IMR-90 (cell line): Measurements from ENCODE around the gene SPNS2. TPM values are rescaled to one million over a fixed set of nuclear protein-coding genes. Genes with fewer than 3 reads are reported as not detected.

Source experiments
- ATAC-seq: fragments of 200-7000 bp; cut with Tn5 transposase; 2 replicates; pipeline ENCODE4 v1.9.1; 2020; ENCODE audit warnings: low read depth, mild to moderate bottlenecking, moderate library complexity
- BruUV-seq: library from RNA; stranded (reverse); fragments of 400-500 nt; replicated peaks from 2 replicates; lab custom pipeline; 2021; lab: Mats Ljungman, UMichigan
- CTCF ChIA-PET: fragments of 300-600 bp; formaldehyde crosslinking; extraction: SDS; loops from one replicate; lab custom pipeline; 2021; ENCODE audit warnings: antibody characterized with exemption; lab: Yijun Ruan, JAX
- POLR2A ChIA-PET: fragments of 300-600 bp; sonication (Branson Sonifier 250); formaldehyde crosslinking; loops from one replicate; lab custom pipeline; 2022; ENCODE audit warnings: antibody characterized with exemption; ENCODE audit not compliant: unreplicated experiment; lab: Charles Lee
- DNase-seq: peaks from one replicate; pipeline ENCODE4 v3.0.0; 2013
- H2AFZ ChIP-seq: replicated peaks from 2 replicates; pipeline ENCODE3; 2013; ENCODE audit warnings: low read length, mild to moderate bottlenecking; ENCODE audit not compliant: poor library complexity
- H2AK5ac ChIP-seq: 2 replicates; pipeline ENCODE4 v1.6.1; 2013; ENCODE audit warnings: low read depth, low read length, inconsistent platforms
- H2AK9ac ChIP-seq: replicated peaks from 2 replicates; pipeline ENCODE3; 2013; ENCODE audit warnings: mild to moderate bottlenecking, low read depth, low read length, moderate library complexity; ENCODE audit not compliant: poor library complexity
- H2BK120ac ChIP-seq: 2 replicates; pipeline ENCODE4 v1.6.1; 2013; ENCODE audit warnings: low read depth, low read length, inconsistent platforms
- H2BK15ac ChIP-seq: 3 replicates; pipeline ENCODE4 v1.6.1; 2013; ENCODE audit warnings: low read depth, low read length, inconsistent platforms
- H2BK20ac ChIP-seq: 2 replicates; pipeline ENCODE4 v1.6.1; 2013; ENCODE audit warnings: low read depth, mild to moderate bottlenecking, inconsistent platforms, low read length, moderate library complexity
- H2BK5ac ChIP-seq: 2 replicates; pipeline ENCODE4 v1.6.1; 2013; ENCODE audit warnings: mild to moderate bottlenecking, low read depth, low read length, inconsistent platforms; ENCODE audit not compliant: poor library complexity, severe bottlenecking
- H3K14ac ChIP-seq: replicated peaks from 2 replicates; pipeline ENCODE4 v1.6.1; 2013; ENCODE audit warnings: low read depth, low read length, inconsistent platforms
- H3K18ac ChIP-seq: 2 replicates; pipeline ENCODE4 v1.6.1; 2013; ENCODE audit warnings: low read depth, low read length, control low read depth
- H3K23ac ChIP-seq: 2 replicates; pipeline ENCODE4 v1.6.1; 2013; ENCODE audit warnings: low read depth, low read length, inconsistent platforms
- H3K27ac ChIP-seq: 2 replicates; pipeline ENCODE4 v1.5.1; 2013; ENCODE audit warnings: mild to moderate bottlenecking, control low read depth, low read length; ENCODE audit not compliant: insufficient read depth
- H3K27me3 ChIP-seq: 2 replicates; pipeline ENCODE4 v1.6.1; 2013; ENCODE audit warnings: low read length; ENCODE audit not compliant: control insufficient read depth, insufficient read depth
- H3K36me3 ChIP-seq: 2 replicates; pipeline ENCODE4 v1.6.1; 2013; ENCODE audit warnings: low read length, mixed read lengths; ENCODE audit not compliant: control insufficient read depth, insufficient read depth
- H3K4ac ChIP-seq: 2 replicates; pipeline ENCODE4 v1.6.1; 2013; ENCODE audit warnings: low read depth, low read length, inconsistent platforms
- H3K4me1 ChIP-seq: 2 replicates; pipeline ENCODE4 v1.6.1; 2013; ENCODE audit warnings: low read length, mixed read lengths; ENCODE audit not compliant: control insufficient read depth, insufficient read depth
- H3K4me2 ChIP-seq: 2 replicates; pipeline ENCODE4 v1.6.1; 2013; ENCODE audit warnings: low read depth, mild to moderate bottlenecking, control low read depth, low read length, moderate library complexity
- H3K4me3 ChIP-seq: 2 replicates; pipeline ENCODE4 v1.5.1; 2013; ENCODE audit warnings: low read depth, mild to moderate bottlenecking, control low read depth, low read length, moderate library complexity; ENCODE audit not compliant: insufficient read depth
- H3K56ac ChIP-seq: 2 replicates; pipeline ENCODE4 v1.6.1; 2013; ENCODE audit warnings: low read length, inconsistent platforms; ENCODE audit not compliant: insufficient read depth; ENCODE audit errors: extremely low read depth
- H3K79me1 ChIP-seq, 2 experiments: 2 replicates each; pipeline ENCODE4 v1.6.1; 2013; ENCODE audit warnings: low read length in 2 of 2, inconsistent platforms in 1 of 2, low read depth in 1 of 2
- H3K9ac ChIP-seq: 2 replicates; pipeline ENCODE4 v1.6.1; 2013; ENCODE audit warnings: low read depth, low read length, control low read depth
- H3K9me1 ChIP-seq: 2 replicates; pipeline ENCODE4 v1.6.1; 2013; ENCODE audit warnings: low read length, inconsistent platforms; ENCODE audit not compliant: insufficient read depth
- H3K9me3 ChIP-seq: 2 replicates; pipeline ENCODE4 v1.6.1; 2013; ENCODE audit warnings: low read length; ENCODE audit not compliant: control insufficient read depth, insufficient read depth
- H4K20me1 ChIP-seq: 2 replicates; pipeline ENCODE4 v1.6.1; 2013; ENCODE audit warnings: low read length, inconsistent platforms; ENCODE audit not compliant: insufficient read depth
- H4K5ac ChIP-seq: 2 replicates; pipeline ENCODE4 v1.6.1; 2013; ENCODE audit warnings: mild to moderate bottlenecking, low read depth, low read length, control low read depth
- H4K8ac ChIP-seq, 2 experiments: 2 replicates each; pipeline ENCODE4 v1.6.1; 2013; ENCODE audit warnings: low read depth in 2 of 2, low read length in 2 of 2, control low read depth in 1 of 2, inconsistent platforms in 1 of 2
- H4K91ac ChIP-seq: 2 replicates; pipeline ENCODE4 v1.6.1; 2013; ENCODE audit warnings: low read depth, low read length, inconsistent platforms; ENCODE audit not compliant: insufficient read depth
- BHLHE40 ChIP-seq: fragments of 150-350 bp; IDR thresholded peaks from 2 replicates; pipeline ENCODE4 v1.6.1; 2016; ENCODE audit warnings: mild to moderate bottlenecking, low read depth, low read length
- CEBPB ChIP-seq: IDR thresholded peaks from 2 replicates; pipeline ENCODE4 v1.6.1; 2012; ENCODE audit warnings: low read depth, low read length, improper control_type of control experiment
- CHD1 ChIP-seq: IDR thresholded peaks from 2 replicates; pipeline ENCODE4 v1.6.1; 2012; ENCODE audit warnings: low read depth, low read length, improper control_type of control experiment
- MAFK ChIP-seq: IDR thresholded peaks from 2 replicates; pipeline ENCODE4 v1.6.1; 2012; ENCODE audit warnings: low read depth, low read length, improper control_type of control experiment
- MAZ ChIP-seq: IDR thresholded peaks from 2 replicates; pipeline ENCODE4 v1.6.1; 2012; ENCODE audit warnings: low read depth, mild to moderate bottlenecking, low read length, improper control_type of control experiment, moderate library complexity, borderline replicate concordance
- NFE2L2 ChIP-seq: fragments of 150-350 bp; IDR thresholded peaks from 2 replicates; pipeline ENCODE4 v1.6.1; 2016; ENCODE audit warnings: low read depth, mild to moderate bottlenecking, low read length
- RAD21 ChIP-seq: IDR thresholded peaks from 2 replicates; pipeline ENCODE4 v1.6.1; 2012; ENCODE audit warnings: low read length, improper control_type of control experiment
- SMC3 ChIP-seq: fragments of 150-350 bp; IDR thresholded peaks from 2 replicates; pipeline ENCODE4 v1.6.1; 2016; ENCODE audit warnings: low read depth, mild to moderate bottlenecking, antibody characterized with exemption, low read length, moderate library complexity
- WGBS, 2 experiments: methylation state at CpG; one replicate each; pipeline versions ENCODE4 v1.1.5 to v1.1.7; 2013; ENCODE audit warnings: missing lambda C conversion rate in 2 of 2; ENCODE audit not compliant: insufficient read length in 1 of 2; ENCODE audit errors: extremely low coverage in 2 of 2; 5-methylcytosine and 5-hydroxymethylcytosine counted together
- dilution Hi-C: fragments of 300-500 bp; cut with HindIII; formaldehyde crosslinking; loops from one replicate; pipeline ENCODE4 v1.14.3; 2018; ENCODE audit warnings: low sequenced_read_pairs; ENCODE audit not compliant: unreplicated experiment
- in situ Hi-C: fragments of 300-500 bp; cut with MboI; formaldehyde crosslinking; loops from 3 replicates; pipeline ENCODE4 v1.14.3; 2019; ENCODE audit warnings: low sequenced_read_pairs, inconsistent platforms, mixed read lengths
- intact Hi-C: fragments of 100-400 bp; cut with micrococcal nuclease; formaldehyde crosslinking; loops from 2 replicates; pipeline ENCODE4 v1.10.0; 2022
- polyA plus RNA-seq, 3 experiments: library from polyadenylated mRNA; depleted of rRNA; stranded (reverse); fragments of >200 nt; gene quantifications; 2 replicates each; pipeline ENCODE4 v1.2.3, GENCODE V29; 2012; ENCODE audit warnings: low replicate concordance in 1 of 3
- total RNA-seq: library from RNA; depleted of rRNA; stranded (reverse); fragments of >200 nt; gene quantifications from 2 replicates; pipeline ENCODE4 v1.2.3, GENCODE V29; 2012
- TF ChIP-seq, protein P1 (sequence below): fragments of 150-350 bp; IDR thresholded peaks from 2 replicates; pipeline ENCODE4 v1.6.1; 2016; ENCODE audit warnings: low read depth, mild to moderate bottlenecking, low read length, moderate library complexity, borderline replicate concordance
- TF ChIP-seq, protein P2 (sequence below): fragments of 150-350 bp; IDR thresholded peaks from 2 replicates; pipeline ENCODE4 v1.6.1; 2017; ENCODE audit warnings: mild to moderate bottlenecking, antibody characterized with exemption, low read length, low read depth

Gene SPNS2
- total and polyA plus RNA-seq, 2 of the 4 experiments (the other 2 are of a cell fraction), result under 0.01 TPM; not detected in 1

DNA sequence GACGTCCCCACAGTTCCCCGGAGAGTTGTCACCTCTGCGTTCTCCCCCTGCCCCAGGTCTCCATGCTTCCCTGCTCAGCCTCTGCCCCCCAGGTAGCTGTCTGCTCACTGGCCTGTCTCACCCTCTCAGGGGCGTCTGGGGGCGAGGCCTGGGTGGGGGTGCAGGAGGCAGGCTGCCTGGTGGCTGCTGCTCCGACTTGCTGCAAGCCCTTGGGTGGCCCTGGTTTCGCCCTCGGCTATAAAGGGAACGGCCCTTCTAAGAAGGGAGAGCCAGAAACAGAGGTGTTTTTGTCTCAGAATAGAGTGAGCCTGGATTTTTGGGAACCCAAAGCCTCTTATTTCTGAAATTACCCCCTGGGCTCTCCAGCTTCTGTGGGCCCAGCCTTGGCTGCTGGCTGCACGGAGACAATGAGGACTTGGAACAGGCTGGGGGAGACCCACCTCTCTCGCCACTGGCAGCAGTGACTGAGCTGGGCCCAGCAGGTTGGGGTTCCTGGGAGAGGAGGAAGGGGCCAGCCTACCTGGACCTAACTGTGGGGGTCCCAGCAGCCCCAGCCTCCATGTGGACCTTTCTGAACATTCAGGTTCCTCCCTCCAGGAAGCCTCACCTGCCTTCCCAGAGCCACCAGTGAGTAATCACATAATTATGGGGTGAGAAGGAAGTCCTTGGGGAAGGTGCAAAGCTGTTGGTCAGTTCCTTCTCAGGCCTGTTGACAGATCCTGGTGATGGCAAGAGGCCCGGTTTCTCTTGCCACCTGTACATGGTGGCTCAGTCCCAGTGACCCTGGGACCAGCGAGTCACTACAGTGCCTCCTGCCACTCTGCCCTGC lies 15.5 kb upstream of the SPNS2 start (continued):
- no peak for TF ChIP-seq SMC3

DNA sequence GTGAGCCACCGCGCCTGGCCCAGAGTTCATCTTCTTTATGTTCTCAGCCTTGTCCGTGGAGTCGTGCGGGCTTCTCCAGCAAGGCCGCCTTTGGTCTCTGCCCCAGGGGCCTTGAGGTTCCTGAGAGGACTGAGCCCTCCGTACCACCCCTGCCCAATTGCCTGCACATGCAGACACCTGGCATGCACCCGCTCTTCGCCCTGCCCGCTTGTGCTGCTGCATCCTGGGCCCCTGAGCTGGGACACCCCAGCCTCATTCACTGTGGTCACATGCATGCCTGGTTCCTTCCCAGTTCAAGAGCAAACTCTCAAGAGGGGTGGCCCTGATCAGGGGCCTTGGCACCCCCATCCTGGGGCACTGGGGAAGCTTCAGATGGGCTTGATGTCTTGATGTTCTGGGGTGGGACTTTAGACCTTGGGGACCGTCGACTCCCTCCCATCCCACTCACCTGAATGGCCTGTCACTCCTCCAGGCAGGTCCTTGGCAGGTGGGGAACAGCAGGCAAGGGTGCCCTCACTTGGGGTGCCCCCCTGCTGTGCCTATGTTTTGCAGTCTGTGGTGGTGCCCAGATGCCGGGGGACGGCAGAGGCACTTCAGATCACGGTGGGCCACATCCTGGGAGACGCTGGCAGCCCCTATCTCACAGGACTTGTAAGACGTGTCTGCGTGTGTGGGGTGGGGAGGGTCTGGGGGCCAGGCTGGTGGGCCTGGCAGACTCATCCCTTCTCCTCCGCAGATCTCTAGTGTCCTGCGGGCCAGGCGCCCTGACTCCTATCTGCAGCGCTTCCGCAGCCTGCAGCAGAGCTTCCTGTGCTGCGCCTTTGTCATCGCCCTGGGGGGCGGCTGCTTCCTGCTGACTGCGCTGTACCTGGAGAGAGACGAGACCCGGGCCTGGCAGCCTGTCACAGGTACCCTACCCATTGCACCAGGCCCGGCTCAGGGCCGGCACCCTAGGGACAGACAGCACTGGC lies 12.7 kb upstream of the SPNS2 start:
- no peak overlapping the region for H3K23ac ChIP-seq
- H3K4ac ChIP-seq, result no peak overlapping the region
- no peak overlapping the region for H2BK15ac ChIP-seq
- ATAC-seq (no peak), DNase-seq (no peak)
- no peak overlapping the region for H4K5ac ChIP-seq
- H4K91ac ChIP-seq, result no peak overlapping the region
- no peaks in the 10 kb centered on the region for H3K79me1 ChIP-seq
- H3K4me2 ChIP-seq, result no peak overlapping the region
- ChIA-PET CTCF (interaction anchor here (1.0 kb wide), 1 partner anchor 40 kb away, joined by 3 read pairs; no protein-coding TSS in a partner anchor), POLR2A (no interaction called here)
- 76% methylated on average over 9 of the region's 31 CpGs; no CpG with 5 or more reads in 1 of the 2 experiments for WGBS, 2 experiments
- H4K20me1 ChIP-seq, result no peaks in the 10 kb centered on the region; the same call in 1 of the 2 replicates
- H4K8ac ChIP-seq, result no peak overlapping the region
- dilution Hi-C loops (no loop called here), in situ Hi-C loops (no loop called here), intact Hi-C loops (no loop called here)
- H2BK20ac ChIP-seq, result no peak overlapping the region
- no peaks in the 10 kb centered on the region for H3K9me1 ChIP-seq
- H3K9me3 ChIP-seq, result no peaks in the 10 kb centered on the region
- no peak overlapping the region for H3K9ac ChIP-seq
- H3K27ac ChIP-seq, result no peak overlapping the region
- H2AK9ac ChIP-seq, result no peak overlapping the region
- TF ChIP-seq MAZ (no peak), CHD1 (no peak), CEBPB (no peak), MAFK (no peak), NFE2L2 (no peak), BHLHE40 (no peak), RAD21 (no peak)
- TF ChIP-seq, protein P1, sequence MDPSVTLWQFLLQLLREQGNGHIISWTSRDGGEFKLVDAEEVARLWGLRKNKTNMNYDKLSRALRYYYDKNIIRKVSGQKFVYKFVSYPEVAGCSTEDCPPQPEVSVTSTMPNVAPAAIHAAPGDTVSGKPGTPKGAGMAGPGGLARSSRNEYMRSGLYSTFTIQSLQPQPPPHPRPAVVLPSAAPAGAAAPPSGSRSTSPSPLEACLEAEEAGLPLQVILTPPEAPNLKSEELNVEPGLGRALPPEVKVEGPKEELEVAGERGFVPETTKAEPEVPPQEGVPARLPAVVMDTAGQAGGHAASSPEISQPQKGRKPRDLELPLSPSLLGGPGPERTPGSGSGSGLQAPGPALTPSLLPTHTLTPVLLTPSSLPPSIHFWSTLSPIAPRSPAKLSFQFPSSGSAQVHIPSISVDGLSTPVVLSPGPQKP, result no peak
- TF ChIP-seq, protein P2, sequence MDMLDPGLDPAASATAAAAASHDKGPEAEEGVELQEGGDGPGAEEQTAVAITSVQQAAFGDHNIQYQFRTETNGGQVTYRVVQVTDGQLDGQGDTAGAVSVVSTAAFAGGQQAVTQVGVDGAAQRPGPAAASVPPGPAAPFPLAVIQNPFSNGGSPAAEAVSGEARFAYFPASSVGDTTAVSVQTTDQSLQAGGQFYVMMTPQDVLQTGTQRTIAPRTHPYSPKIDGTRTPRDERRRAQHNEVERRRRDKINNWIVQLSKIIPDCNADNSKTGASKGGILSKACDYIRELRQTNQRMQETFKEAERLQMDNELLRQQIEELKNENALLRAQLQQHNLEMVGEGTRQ, result no peak
- H3K14ac ChIP-seq, result no peak overlapping the region
- H3K27me3 ChIP-seq, result peaks cover 27% of the 10 kb centered on the region; the same call in 1 of the 2 replicates
- BruUV-seq, result no TSS peak
- no peak overlapping the region for H2AK5ac ChIP-seq
- H3K4me3 ChIP-seq, result no peak overlapping the region
- H3K18ac ChIP-seq, result no peak overlapping the region
- no peaks in the 10 kb centered on the region for H3K4me1 ChIP-seq
- H3K36me3 ChIP-seq, result no peaks in the 10 kb centered on the region
- H2AFZ ChIP-seq, result no peak overlapping the region
- no peak overlapping the region for H2BK120ac ChIP-seq
- no peak overlapping the region for H3K56ac ChIP-seq
- H2BK5ac ChIP-seq, result no peak overlapping the region
